IMR-90 (cell line): ENCODE data around the gene RNASE1.

Experiments
- BHLHE40 ChIP-seq: fragments of 150-350 bp; IDR thresholded peaks from 2 replicates; pipeline ENCODE4 v1.6.1; 2016; ENCODE audit warnings: mild to moderate bottlenecking, low read depth, low read length
- CEBPB ChIP-seq: IDR thresholded peaks from 2 replicates; pipeline ENCODE4 v1.6.1; 2012; ENCODE audit warnings: low read depth, low read length, improper control_type of control experiment
- FOS ChIP-seq: fragments of 150-350 bp; IDR thresholded peaks from 2 replicates; pipeline ENCODE4 v1.6.1; 2016; ENCODE audit warnings: low read depth, low read length
- MAFK ChIP-seq: IDR thresholded peaks from 2 replicates; pipeline ENCODE4 v1.6.1; 2012; ENCODE audit warnings: low read depth, low read length, improper control_type of control experiment
- MAZ ChIP-seq: IDR thresholded peaks from 2 replicates; pipeline ENCODE4 v1.6.1; 2012; ENCODE audit warnings: low read depth, mild to moderate bottlenecking, low read length, improper control_type of control experiment, moderate library complexity, borderline replicate concordance
- MXI1 ChIP-seq: IDR thresholded peaks from 2 replicates; pipeline ENCODE4 v1.6.1; 2012; ENCODE audit warnings: low read depth, mild to moderate bottlenecking, low read length, moderate library complexity, borderline replicate concordance
- POLR2A ChIP-seq: IDR thresholded peaks from 2 replicates; pipeline ENCODE4 v1.6.1; 2012; ENCODE audit warnings: mild to moderate bottlenecking, low read depth, low read length
- RAD21 ChIP-seq: IDR thresholded peaks from 2 replicates; pipeline ENCODE4 v1.6.1; 2012; ENCODE audit warnings: low read length, improper control_type of control experiment
- RFX5 ChIP-seq: IDR thresholded peaks from 2 replicates; pipeline ENCODE4 v1.8.0; 2012; ENCODE audit warnings: low read depth, mild to moderate bottlenecking, low read length, moderate library complexity
- SMC3 ChIP-seq: fragments of 150-350 bp; IDR thresholded peaks from 2 replicates; pipeline ENCODE4 v1.6.1; 2016; ENCODE audit warnings: low read depth, mild to moderate bottlenecking, antibody characterized with exemption, low read length, moderate library complexity
- TF ChIP-seq, protein P1 (sequence below): conservative IDR thresholded peaks from 2 replicates; pipeline ENCODE4 v1.5.1; 2012; ENCODE audit warnings: mild to moderate bottlenecking, low read depth, low read length, improper control_type of control experiment
- TF ChIP-seq, protein P2 (sequence below): fragments of 150-350 bp; IDR thresholded peaks from 2 replicates; pipeline ENCODE4 v1.6.1; 2017; ENCODE audit warnings: mild to moderate bottlenecking, antibody characterized with exemption, low read length, low read depth
- TF ChIP-seq, protein P3 (sequence below): fragments of 150-350 bp; IDR thresholded peaks from 2 replicates; pipeline ENCODE4 v1.6.1; 2016; ENCODE audit warnings: low read depth, mild to moderate bottlenecking, low read length, moderate library complexity, borderline replicate concordance

DNA sequence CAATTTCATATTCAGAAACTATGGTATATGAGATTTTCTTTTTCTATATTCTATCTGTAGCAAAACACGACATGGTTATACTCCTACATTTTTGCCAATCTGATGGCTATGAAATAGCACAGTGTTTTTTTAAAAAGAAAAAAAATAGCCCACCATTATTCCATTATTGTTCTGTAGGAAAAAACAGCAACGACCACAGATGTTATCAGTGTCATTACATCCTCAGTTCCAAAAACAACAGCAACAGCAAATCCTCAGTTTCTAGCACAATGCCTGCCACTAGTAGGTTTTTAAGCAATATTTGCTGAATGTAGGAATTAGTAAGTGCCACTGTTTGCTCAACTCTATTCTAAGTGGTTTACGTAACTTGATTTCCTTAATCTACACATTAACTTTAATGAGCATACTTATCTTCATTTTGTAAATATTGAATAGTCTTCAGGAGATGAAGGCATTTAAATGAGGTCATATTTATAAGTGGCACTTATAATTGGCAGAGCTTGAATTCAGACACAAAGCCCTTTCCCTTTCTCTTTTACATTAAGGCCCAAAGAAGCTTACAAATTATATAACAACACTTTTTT, 13.3 kb downstream of the RNASE1 start:
- TF ChIP-seq, protein P1, sequence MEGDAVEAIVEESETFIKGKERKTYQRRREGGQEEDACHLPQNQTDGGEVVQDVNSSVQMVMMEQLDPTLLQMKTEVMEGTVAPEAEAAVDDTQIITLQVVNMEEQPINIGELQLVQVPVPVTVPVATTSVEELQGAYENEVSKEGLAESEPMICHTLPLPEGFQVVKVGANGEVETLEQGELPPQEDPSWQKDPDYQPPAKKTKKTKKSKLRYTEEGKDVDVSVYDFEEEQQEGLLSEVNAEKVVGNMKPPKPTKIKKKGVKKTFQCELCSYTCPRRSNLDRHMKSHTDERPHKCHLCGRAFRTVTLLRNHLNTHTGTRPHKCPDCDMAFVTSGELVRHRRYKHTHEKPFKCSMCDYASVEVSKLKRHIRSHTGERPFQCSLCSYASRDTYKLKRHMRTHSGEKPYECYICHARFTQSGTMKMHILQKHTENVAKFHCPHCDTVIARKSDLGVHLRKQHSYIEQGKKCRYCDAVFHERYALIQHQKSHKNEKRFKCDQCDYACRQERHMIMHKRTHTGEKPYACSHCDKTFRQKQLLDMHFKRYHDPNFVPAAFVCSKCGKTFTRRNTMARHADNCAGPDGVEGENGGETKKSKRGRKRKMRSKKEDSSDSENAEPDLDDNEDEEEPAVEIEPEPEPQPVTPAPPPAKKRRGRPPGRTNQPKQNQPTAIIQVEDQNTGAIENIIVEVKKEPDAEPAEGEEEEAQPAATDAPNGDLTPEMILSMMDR = no peak
- TF ChIP-seq, protein P2, sequence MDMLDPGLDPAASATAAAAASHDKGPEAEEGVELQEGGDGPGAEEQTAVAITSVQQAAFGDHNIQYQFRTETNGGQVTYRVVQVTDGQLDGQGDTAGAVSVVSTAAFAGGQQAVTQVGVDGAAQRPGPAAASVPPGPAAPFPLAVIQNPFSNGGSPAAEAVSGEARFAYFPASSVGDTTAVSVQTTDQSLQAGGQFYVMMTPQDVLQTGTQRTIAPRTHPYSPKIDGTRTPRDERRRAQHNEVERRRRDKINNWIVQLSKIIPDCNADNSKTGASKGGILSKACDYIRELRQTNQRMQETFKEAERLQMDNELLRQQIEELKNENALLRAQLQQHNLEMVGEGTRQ = no peak
- no peak for TF ChIP-seq POLR2A
- no peak for TF ChIP-seq CEBPB
- no peak for TF ChIP-seq RFX5
- TF ChIP-seq RAD21 = no peak
- no peak for TF ChIP-seq BHLHE40
- TF ChIP-seq MAZ = no peak
- TF ChIP-seq SMC3 = no peak
- TF ChIP-seq MAFK = no peak
- TF ChIP-seq, protein P3, sequence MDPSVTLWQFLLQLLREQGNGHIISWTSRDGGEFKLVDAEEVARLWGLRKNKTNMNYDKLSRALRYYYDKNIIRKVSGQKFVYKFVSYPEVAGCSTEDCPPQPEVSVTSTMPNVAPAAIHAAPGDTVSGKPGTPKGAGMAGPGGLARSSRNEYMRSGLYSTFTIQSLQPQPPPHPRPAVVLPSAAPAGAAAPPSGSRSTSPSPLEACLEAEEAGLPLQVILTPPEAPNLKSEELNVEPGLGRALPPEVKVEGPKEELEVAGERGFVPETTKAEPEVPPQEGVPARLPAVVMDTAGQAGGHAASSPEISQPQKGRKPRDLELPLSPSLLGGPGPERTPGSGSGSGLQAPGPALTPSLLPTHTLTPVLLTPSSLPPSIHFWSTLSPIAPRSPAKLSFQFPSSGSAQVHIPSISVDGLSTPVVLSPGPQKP = no peak
- TF ChIP-seq FOS = no peak
- TF ChIP-seq MXI1 = no peak
